IPS-11a (cell line): ENCODE measurements around the gene JMJD7.

Experiments used
- H3K4me3 ChIP-seq: one replicate; pipeline ENCODE4 v1.5.1; 2013; ENCODE audit warnings: low read depth, low read length, control low read depth

The JMJD7 gene

DNA sequence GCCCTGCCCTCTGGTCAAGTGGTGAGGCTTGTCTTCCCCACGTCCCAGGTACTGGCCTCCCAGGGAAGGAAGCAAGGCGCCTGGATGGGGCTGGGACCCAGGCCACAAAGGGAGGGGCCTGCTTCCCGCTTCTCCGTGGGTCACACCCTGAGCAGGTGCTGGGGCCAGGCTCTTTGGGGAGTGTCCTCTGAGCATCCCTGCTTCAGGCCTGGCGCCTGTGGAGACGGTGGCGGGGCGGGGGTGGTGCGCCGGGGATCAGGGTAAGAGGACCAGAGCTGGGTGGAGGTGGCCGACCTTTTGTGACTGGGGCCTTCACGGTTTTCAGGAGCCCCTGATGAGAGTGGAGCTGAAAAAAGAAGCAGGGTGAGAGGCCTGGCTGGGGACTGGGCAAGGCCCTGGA, 14.3 kb downstream of the JMJD7 start:
- H3K4me3 ChIP-seq: no peak overlapping the region

DNA sequence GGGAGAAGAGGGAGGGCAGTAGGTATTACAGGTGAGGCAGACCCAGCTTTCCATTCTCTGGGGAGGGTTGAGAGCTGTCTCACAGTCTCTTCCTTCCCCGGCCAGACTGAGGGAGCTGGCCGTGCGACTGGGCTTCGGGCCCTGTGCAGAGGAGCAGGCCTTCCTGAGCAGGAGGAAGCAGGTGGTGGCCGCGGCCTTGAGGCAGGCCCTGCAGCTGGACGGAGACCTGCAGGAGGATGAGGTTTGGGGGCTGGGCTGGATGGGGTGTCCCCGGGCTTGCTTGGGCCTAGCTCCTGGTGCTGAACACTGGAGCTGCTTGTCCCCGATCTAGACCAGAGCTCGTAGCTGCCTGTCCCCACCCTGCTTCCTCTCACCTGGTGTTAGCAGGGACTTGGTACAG, 15.7 kb downstream of the JMJD7 start:
- no peak overlapping the region for H3K4me3 ChIP-seq

DNA sequence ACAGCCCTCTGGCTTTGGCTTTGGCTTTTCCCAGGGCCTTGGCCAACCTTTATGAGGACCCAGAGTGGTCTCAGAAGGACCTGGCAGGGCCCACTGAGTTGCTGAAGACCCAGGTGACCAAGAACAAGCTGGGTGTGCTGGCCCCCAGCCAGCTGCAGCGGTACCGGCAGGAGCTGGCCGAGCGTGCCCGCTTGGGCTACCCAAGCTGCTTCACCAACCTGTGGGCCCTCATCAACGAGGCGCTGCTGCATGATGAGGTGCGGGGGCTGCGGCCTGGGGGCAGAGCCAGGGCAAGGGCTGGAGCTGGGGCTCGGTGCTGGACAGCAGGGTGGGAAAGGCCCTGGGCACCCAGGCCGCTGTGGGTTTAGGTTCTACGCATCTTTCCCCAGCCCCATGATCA, 16.9 kb downstream of the JMJD7 start:
- no peak overlapping the region for H3K4me3 ChIP-seq

DNA sequence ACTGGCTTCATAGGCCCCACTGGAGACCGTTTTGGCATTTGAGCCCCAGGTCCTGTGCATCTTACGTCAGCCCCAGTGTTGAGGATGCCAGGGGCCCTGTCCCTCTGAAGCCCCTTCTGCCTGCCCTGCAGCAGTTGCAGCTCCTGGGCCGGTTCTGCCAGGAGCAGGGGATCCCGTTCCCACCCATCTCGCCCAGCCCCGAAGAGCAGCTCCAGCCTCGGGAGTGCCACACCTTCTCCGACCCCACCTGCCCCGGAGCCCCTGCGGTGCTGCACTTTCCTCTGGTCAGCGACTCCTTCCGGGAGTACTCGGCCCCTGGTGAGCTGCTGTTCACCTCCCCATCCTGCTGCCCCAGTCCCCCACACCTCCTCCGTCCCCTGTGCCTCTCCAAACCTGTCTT, 19.3 kb downstream of the JMJD7 start:
- H3K4me3 ChIP-seq: no peak overlapping the region

DNA sequence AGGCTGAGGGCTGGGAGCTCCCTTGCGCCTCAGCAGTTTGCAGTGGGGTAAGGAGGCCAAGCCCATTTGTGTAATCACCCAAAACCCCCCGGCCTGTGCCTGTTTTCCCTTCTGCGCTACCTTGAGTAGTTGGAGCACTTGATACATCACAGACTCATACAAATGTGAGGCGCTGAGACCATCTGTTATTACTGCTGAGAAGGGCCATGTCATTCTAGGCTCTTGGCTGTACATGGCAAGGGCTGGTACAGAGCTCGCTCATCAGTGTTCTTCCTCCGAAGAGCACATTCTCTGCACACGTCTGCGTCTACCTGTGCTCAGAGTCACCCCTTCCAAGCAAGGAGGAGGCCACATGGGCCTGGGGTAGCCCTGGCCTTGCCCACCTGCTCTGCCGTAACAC, 20.1 kb downstream of the JMJD7 start:
- H3K4me3 ChIP-seq: no peak overlapping the region

DNA sequence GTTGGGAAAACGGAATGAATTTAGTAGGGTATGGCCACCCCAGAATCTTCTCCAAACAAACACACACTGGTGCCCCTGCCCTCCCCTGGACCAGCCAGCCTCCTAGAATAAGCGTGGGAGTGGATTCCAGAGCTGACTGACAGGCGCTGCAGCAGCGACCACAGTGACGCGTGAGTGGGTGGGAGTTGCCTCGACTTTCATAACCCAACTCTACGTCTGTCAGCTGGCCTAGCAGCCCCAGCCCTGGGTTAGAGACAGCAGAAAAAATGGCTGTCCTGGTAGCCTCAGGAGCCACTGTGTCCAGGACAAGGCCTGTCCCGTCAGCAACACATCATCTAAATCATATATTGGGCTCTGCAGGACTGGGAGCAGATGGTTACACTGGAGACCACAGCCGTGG, 20.7 kb downstream of the JMJD7 start:
- H3K4me3 ChIP-seq: no peak overlapping the region

DNA sequence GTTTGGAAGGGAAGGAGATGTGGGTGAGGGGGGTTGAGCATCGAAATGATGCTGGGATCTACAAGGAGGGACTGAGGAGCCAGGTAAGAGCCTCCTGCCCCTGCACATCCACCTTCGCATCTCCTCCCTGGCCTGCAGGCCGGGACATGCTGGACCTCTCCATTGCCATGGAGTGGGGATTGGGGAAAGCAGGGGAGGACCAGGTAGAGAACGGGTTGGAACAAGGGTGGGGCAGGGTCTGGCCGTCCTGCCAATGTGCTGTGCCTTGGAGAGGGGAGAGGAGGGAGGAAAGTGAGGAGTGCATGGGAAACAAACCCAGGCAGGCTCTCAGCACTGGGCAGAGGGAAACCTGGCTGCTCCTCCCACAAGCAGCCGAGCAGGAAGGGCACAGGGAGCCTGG, 21.3 kb downstream of the JMJD7 start:
- no peak overlapping the region for H3K4me3 ChIP-seq

DNA sequence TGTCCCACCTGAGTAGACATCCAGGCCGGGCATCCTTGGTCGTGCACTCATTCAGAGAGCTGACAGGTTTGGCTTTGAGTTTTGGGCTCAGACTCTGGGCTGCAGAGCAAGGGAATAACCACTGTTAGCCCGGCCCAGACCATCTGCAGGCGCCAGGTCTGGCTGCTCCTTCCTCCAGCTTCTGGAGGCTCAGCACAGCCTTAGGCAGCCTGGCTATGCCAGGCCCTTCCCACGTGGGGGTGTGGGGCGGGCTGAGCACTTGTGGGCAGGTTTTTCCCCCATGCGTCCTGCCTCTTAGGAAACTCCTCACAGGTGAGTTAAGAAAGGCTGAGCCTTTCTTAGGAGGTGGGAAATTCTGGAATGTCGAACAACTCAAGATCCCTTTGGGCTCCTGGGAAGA, 22.0 kb downstream of the JMJD7 start:
- H3K4me3 ChIP-seq: no peak overlapping the region

DNA sequence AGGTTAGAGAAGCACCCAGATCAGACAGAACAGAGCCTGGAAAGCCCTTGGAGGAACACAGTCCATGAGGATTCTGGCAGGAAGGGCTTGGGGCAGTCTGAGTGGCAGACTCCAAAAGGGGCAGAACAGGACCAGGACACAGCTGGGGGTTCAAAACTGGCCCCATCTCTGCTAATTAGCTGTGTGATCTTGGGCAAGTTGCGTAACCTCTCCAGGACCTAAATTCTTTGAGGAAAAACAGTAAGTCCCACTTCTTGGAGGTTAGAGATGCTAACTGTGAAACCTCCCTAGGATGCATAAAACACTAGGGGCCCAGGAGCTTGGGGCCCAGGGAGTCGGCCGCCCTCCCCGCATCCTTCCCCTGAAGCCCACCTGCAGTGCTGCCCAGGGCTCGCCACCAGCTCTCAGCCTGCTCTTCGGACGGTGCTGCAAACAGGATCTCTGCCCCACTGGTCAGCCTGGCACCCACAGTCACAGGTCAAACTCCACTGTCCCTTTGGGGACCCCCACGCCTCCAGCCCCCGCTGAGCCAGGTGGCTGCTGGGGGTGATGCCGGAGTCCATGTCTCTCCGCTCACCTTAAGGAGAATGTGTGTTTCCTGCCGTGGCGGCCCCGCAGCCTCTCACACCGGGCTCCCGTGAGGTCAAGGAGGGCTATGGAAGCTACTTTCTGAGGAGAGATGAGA, 22.7 kb downstream of the JMJD7 start:
- no peak overlapping the region for H3K4me3 ChIP-seq

DNA sequence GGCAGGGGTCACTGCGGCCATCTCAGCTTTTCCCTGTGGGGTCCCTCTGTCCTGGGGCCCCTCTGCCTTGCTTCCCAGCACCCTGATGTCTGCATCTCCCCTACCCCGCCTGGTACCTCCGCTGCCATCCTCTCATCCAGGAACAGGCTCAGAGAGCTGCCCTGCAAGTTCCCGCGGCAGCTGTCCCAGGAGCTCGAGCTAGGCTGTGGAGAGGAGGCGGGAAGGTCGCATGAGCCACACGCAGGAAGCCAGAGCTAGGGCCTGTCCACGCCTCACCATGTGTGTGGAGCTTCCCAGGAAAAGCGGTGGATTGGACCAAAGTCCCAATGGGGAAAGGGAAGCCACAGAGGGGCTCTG, 23.3 kb downstream of the JMJD7 start:
- H3K4me3 ChIP-seq: no peak overlapping the region

DNA sequence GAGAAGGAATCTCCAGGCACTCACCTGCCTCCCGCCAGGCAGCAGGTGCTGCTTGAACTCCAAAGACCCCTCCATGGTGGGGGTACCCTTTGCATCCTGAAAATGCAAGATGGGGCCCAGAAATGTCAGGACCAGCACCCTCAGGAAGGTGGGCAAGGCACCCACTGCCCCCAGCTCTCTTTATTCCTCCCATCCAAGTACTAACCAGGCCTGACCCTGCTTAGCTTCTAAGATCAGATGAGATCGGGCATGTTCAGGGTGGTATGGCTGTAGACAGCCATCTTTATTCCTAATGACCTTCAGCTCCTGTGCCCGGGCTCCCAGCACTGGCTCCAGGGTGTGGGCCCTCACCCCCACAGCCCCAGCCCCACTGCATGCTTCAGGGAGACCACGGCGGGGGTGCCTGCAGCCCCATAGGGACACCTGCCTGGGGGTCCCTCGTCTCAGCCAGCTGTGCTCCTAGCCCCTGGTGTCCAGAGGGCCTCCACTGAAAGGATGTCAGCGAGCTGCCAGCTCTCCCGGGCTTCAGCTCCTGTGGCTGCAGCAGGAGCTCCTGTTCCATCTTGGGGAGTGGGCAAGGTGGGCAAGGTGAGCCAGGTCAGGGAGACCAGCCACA, 24.0 kb downstream of the JMJD7 start:
- H3K4me3 ChIP-seq: no peak overlapping the region

DNA sequence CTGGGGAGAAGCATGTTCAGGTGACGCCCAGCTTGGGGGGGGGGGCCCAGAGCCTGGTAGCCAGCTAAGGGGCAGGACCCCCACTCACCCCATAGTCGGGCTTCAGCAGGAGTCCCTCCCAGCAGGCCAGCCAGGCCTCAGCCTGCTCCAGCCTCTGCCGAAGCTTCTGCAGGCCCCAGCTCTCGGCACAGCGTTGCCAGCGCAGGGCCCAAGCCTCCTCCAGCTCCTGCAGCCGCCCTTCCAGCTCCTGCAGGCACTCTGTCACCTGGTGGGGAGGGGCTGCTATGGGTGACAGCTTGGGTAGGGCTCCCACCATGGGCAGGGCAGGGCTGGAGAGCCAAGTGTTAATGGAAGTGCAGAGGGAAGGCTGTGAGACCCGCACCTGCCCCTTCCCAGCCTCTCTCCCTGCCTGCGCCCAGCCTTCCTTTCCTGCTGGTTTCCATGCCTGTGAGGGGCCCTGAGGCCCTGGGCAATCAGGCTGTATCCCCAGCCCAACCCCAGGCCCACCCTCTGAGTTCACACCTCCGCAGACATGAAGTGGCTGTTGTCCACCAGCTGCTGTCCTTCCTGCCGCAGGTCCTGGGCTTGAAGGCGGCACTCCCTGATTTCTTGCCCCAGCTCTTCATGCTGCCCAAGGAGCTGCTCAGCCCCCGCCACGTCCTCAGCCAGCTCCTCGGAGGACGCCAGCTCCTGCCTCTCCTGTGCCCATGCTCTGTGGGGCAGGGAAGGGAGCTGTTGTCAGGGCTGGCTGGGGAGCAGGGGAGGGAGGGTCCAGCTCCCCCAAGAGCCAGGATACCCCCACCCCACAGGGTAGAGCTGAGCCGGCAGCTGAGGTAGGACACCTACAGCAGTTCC, 25.1 kb downstream of the JMJD7 start:
- no peak overlapping the region for H3K4me3 ChIP-seq

DNA sequence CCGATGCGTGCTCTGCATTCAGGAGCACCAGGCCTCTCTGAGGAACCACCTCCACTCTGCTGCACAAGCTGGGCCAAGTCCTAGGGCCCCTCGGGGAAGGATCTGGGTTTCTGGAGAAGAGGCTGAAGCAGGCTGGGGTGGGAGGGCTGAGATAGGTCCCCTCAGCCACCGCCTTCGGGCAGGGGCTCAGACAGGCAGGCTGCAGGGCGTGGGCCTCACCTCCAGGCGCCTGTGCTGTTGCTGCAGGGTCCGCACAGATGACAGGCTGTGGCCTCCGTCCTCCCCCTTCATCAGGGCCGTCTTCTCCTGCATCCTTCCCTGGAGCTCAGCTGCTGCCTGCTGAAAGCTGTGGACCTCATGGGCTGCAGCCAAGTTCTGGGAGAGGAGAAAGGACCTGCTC, 25.9 kb downstream of the JMJD7 start:
- H3K4me3 ChIP-seq: no peak overlapping the region

DNA sequence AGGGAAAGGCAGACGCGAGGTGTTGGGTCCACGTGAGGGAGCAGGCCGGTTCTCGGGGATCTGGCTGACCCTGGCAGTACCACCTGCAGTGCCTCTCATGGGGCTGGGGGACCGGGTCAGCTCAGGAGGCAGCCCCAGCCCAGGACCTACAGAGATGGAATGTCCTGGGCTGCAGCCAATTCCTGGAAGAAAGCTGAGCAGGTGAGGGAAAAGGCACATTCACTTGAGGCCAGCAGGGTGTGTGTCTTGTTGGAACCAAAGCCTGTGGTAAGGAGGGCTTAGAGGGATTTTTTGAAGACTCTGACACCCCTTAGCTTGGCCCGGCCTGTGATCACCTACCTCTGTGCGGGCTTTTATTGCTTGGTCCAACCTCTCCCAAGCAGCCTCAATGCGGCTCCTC, 26.6 kb downstream of the JMJD7 start:
- H3K4me3 ChIP-seq: no peak overlapping the region

DNA sequence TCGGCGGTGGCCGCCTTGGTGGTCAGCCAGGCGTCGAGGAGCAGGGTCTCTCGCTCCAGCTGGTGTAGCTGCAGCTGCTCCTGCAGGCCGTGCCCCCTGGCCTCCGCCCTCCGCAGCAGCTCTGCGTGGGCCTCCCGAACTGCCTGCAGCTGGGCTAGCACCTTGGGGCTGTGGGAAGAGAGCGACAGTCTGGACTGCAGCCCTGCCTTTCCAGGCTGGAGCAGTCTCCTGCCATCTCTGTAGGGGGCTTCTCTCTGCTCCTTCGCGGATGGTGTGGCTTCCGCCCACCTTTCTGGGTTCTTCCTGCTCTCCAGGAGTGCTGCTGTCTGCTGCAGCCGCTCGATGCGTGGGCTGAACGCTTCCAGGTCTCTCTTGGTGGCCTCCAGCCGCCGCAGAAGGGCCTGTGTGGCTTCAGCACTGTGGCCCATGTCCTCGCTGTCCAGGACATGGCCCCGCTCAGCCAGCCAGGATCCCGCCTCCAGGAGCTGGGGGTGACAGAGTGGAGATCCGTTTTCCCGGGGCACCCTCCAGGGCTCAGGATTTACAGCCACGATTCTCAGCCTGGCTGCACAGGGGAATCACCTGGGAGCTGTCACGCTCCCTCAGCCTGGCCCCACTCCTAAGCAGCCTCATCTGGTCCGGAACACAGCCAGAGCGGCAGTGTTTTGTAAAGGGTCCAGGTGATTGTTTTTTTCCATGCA, 27.5 kb downstream of the JMJD7 start:
- H3K4me3 ChIP-seq: no peak overlapping the region

DNA sequence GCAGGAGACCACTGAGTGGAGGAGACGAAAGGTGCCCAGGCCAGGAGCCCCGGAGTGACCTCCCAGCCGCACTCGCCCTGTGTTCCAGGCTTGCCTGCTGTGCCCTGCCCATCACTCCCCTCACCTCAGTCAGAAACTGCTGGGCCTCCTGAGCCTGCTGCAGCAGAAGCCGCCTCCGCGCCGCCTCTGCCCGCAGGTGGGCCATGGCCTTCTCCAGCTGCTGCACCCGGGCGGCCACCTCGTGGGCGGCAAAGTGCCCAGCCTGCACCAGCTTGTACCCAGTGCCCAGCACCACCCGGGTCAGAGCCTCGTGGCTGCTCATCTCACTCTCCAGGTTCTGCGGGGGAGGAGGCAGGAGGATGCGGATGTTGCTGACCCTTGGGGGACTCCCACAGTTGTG, 28.4 kb downstream of the JMJD7 start:
- no peak overlapping the region for H3K4me3 ChIP-seq

DNA sequence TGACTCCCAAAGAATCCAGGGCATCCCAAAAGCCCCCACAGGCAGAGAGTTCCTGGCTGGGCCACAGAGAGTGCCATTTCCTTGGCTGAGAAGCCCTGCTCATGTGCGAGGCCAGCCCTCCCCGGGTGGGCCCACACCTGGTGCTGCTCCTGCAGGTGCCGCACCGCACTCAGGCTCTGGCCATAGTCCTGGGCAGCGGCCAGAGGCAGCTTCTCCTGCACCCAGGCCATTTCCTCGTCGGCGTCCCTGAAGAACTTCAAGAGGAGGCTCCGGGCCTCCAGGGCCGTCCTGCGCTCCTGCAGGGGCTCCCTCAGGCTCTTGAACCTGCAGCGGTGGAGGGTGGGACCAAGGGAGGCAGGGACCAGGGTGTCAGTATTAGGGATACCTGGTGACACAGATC, 28.8 kb downstream of the JMJD7 start:
- H3K4me3 ChIP-seq: no peak overlapping the region

DNA sequence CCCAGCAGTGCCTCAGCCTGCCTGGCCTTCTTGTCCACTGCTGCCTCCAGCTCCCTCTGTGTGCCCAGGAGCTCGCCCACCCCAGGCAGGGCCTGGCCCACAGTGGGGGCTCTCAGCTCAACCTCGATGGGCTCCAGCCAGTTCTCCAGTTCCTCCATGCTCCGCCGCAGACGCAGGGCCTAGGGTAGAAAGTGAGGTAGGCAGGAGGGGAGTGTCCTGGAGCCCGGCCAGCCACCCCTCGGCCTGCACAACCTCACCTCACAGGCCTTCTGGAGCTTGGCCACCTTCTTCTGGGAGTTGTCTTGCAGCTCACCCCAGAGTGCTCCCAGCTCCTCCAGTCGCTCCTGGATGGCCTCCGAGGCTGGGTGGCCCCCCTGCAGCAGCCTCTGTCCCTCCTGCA, 29.4 kb downstream of the JMJD7 start:
- no peak overlapping the region for H3K4me3 ChIP-seq

DNA sequence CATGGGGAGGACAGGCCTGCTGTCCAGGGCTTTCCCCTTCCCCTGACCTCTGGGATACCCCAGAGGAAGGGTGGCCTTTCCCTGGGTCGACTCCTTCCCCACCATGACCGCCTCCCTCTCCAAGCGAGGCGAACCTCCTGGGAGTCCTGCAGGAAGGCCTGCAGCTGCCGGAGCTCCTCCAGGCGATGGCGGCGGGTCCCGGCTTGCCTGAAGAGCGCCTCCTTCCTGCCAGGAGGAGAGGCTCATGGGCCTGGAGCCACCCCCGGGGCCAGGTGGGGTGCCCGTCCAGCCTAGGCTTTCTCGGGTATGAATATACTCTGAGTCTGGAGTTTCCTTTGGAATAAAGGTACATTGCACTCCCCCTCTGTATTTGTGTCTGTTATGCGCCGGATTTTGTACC, 30.9 kb downstream of the JMJD7 start:
- H3K4me3 ChIP-seq: no peak overlapping the region

DNA sequence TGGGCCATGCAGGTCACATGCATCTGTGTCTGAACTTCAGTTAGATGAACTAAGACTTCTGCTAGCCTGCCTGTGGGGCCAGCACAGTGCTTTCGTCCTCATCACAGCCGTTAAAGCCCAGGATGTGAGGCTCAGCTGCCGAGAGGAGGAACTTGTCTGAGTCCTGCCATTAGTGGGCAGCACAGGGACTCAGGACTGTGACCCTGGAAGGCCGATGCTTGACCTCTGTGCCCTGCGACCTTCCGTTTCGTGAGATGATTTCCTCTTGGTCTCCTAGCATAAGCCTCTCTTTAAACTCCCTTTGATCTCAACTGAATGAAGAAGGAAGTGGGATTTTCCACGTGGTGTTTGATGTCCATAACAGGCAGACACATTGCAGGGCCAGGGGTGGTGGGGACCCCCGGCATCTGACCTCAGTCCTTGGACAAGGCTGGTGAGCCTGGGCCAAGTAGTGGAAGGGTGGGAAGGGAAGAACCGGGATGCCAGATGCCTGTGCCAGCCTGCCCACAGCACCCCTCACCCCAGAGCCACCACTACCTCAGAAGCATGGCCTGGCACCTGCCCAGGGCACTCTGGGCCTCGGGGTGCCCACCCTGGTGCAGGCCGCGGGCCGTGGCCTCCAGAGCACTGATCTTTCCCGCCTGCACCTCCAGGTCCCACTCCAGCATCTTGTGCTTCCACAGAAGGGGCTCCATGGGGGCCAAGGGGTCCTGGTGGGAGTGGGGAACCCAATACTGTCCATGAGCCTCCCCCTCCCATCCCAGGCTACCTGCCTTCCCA, 32.3 kb downstream of the JMJD7 start:
- no peak overlapping the region for H3K4me3 ChIP-seq
